ENCODE data around the gene SLC25A45.

GRCh38 chr11:65330544-65330943 lies 51.9 kb downstream of the SLC25A45 start:
- TF ChIP-seq BHLHE40 (IDR thresholded peaks at IDR 0.05; ENCODE audit: borderline replicate concordance) = no peak
- no peak for TF ChIP-seq HDGF (IDR thresholded peaks at IDR 0.05; ENCODE audit: borderline replicate concordance)
- TF ChIP-seq FOXK2 (IDR thresholded peaks at IDR 0.05) = no peak
- TF ChIP-seq ARNT (IDR thresholded peaks at IDR 0.05) = no peak
- no peak for TF ChIP-seq FOXM1 (IDR thresholded peaks at IDR 0.05; ENCODE audit: borderline replicate concordance)
- TF ChIP-seq SP1 (IDR thresholded peaks at IDR 0.05) = no peak
- no peak for TF ChIP-seq FOXA1 (IDR thresholded peaks at IDR 0.05)
- no peak for TF ChIP-seq LEF1 (IDR thresholded peaks at IDR 0.05; ENCODE audit: borderline replicate concordance)
- no peak for TF ChIP-seq ZNF384 (IDR thresholded peaks at IDR 0.05)
- TF ChIP-seq SUZ12 (IDR thresholded peaks at IDR 0.05) = no peak
- no peak for TF ChIP-seq NFRKB (IDR thresholded peaks at IDR 0.05)

Measured in HEK293T (cell line).